ENCODE data around the gene TXNRD3.

TXNRD3 gene

GRCh38 chr3:126672340-126672739 lies 17.4 kb upstream of the TXNRD3 start:
- DNase-seq (ENCODE audit: low read depth), result no peak

DNA sequence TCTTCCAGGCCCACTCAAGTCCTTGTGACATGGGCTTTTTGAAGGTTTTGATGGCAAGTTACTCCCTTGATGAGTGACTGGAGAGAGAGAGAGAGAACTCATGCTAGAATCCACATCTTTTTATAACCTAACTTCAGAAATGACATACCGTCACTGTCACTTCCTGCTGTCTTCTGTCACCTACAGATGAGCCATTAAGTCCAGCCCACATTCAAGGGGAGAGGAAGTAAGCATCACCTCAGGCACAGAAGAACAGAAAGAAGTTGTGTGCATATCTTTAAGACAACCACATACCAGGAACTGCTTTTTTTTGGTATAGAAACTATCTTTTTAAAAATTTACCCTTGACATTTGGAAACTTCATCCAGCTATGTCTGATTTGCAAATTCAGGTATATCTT lies 16.6 kb upstream of the TXNRD3 start:
- no peak for DNase-seq (ENCODE audit: low read depth)

- DNase-seq (ENCODE audit: low read depth), result no peak
Observed at GRCh38 chr3:126668450-126669401, 13.8 kb upstream of the TXNRD3 start.

DNA sequence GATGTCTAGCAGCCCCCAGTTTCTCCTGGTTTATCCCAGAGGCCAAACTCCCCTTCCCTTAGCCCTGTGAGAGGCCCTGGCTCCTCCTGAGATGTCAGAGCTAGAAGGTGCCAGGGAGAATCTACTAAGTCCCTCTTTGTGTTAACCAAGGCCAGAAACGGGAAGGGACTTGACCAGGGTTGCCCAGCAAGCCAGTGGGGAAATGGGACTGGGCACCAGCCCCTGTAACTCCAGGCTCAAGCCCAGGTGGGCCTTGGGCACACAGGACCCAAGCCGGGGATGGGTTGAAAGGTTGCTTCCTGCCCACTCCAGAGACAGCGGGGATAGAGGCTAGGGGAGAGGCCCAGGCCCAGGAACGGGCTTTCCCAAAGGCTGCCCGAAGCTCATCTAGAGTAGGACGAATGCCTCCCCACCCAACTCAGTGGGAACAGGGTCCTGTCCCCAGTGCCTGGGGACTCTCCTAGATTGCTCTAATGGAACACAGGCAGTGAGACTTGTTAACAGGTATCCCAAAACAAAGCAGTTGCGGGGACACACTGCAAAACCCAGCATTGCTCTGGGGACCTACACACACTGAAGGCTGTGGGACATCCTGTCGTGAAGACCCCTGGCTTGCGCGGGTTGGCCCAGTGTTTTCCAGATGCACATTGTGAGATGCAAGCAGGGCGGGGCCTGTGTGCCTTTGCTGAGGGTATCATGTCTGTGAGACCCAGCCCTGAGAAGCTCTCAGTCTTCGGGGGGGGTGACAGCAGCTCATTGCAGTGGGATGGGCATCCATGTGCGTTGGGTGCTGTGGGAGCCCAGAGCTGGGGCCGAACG lies 12.9 kb upstream of the TXNRD3 start:
- no peak for DNase-seq (ENCODE audit: low read depth)

DNA sequence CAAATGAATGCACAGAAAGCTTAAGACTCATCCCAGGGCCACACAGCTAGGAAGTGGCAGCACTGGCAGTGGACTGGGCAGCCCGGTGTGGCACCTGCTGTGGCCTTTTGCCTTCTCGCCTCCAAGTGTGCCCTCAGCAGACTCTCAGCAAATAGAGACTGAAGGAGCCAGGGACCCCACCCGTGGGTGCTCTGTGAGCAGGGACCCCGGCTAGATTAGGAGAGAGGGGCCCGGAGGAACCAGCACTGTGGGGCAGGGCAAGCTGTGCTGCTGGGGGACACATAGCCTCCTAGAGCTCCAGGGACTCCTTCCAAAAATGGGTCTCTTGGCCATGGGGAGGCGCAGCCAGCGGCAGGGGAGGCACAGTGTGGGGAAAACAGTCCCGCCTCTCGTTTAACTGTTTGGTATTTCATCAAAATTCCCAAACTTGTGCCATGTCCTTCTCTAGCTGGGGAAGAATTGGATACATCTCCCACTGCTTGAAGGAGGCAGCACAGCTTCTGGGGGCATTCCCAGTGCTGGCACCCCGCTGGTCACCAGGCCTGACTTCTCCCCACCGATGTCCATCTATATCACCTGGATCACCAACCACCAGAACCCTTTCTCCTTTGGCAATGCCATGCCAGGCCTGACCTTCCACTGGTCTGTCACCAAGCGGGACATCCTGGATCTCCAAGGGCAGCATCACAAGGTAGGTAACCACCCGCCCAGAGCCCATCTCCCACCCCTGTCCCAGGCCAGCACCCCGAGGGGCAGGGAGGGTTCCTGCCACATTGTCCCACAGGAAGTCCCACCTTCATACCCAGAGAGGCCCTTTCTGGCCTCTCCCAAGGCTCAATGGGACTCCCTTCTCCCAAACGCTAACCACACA lies 12.0 kb upstream of the TXNRD3 start:
- DNase-seq (ENCODE audit: low read depth), result no peak

GRCh38 chr3:126665959-126666657 lies 11.2 kb upstream of the TXNRD3 start:
- no peak for DNase-seq (ENCODE audit: low read depth)

DNA sequence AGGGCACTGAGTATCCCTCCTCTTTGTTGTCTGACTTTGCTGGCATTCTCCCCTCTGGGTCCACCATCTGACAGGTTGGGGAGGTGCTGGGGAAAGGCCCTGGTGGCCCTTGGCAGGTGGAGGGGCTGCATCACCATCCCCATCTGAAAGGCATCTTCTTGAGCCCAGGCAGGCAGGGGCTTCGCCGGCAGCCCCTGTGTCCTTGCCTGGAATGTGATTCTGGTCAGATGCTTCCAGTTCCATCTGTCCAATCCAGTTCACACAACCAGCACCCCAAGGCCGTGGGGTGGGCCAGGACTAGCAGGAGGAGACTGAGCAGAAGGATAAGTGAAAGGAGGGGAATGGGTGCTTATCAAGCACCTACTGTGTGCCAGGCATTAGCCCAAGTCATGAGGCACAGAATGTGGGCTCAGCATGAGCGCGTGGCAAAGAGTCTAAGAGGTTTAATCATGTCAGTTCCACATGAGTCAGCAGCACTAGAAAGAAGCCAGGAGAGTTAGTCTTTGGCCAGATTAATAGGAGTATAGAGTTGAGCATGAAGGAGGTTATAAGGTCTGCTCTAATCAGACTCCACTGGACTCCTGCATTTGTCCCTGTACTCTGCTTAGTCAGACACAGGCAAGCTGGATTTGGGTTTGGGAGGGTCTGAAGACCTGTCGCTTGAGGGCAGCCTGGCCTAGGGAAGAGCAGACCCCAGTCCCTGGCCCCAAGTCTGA lies 10.5 kb upstream of the TXNRD3 start:
- DNase-seq (ENCODE audit: low read depth), result no peak

DNA sequence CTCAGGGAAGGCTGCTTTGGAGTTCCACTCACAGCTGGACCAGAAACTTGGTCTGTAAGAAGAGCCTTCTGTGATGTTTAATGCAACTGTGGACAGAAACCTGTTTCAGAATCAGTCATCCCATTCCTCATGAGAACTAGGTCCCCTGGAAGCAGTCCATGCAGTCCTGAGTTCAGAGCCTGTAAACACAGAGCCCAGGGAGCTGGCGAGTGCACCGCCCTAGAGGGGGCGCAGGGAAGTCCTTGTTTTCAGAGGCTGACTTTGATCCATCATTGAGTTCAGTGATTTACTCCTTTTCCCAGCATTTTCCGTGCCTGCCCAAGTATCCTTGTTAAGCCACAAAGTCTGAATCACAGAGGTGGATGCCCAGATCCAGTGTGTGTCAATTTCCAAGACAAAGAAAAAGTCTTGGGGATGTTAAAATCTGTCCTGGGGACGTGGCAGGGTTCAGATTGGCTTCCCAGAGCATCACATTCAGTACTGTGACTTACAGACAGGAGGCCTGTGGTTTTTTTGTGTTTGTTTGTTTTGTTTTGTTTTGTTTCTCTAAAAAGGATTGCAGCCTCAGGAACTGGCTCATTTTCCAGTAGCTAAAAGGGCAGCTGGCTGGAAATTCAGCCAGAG lies 9.8 kb upstream of the TXNRD3 start:
- DNase-seq (ENCODE audit: low read depth), result no peak

GRCh38 chr3:126663750-126664149 lies 8.8 kb upstream of the TXNRD3 start:
- DNase-seq (ENCODE audit: low read depth), result no peak

DNA sequence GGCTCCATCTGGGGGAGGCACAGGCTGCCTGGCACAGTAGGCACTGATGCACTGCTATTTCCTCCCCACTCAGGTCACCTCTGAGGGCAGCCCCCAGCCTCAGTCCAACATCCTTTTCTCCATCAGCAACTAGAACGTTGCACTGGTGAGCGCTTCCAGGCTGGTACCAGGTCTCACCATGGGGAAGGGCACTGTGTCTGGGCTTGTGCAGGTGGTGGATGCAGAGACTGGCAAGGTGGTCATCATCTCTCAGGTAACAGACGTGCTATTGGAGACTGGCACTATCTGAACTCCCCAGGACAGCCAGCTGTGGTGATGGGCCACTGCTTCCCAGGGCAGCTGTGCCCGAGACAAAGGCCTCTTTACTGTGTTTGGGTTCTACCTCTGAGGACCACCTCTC lies 8.3 kb upstream of the TXNRD3 start:
- DNase-seq (ENCODE audit: low read depth), result no peak

GRCh38 chr3:126661532-126662364 lies 6.8 kb upstream of the TXNRD3 start:
- DNase-seq (ENCODE audit: low read depth), result no peak

- no peak for DNase-seq (ENCODE audit: low read depth)
Observed at GRCh38 chr3:126659915-126660886, 5.3 kb upstream of the TXNRD3 start.

- no peak for DNase-seq (ENCODE audit: low read depth)
Observed at GRCh38 chr3:126658584-126658983, 3.7 kb upstream of the TXNRD3 start.

GRCh38 chr3:126657901-126658300 lies 3.0 kb upstream of the TXNRD3 start:
- no peak for DNase-seq (ENCODE audit: low read depth)

GRCh38 chr3:126656371-126657134 lies 1.6 kb upstream of the TXNRD3 start:
- DNase-seq (ENCODE audit: low read depth), result no peak

- DNase-seq (ENCODE audit: low read depth), result no peak
Observed at GRCh38 chr3:126655887-126656286, 963 bp upstream of the TXNRD3 start.

DNA sequence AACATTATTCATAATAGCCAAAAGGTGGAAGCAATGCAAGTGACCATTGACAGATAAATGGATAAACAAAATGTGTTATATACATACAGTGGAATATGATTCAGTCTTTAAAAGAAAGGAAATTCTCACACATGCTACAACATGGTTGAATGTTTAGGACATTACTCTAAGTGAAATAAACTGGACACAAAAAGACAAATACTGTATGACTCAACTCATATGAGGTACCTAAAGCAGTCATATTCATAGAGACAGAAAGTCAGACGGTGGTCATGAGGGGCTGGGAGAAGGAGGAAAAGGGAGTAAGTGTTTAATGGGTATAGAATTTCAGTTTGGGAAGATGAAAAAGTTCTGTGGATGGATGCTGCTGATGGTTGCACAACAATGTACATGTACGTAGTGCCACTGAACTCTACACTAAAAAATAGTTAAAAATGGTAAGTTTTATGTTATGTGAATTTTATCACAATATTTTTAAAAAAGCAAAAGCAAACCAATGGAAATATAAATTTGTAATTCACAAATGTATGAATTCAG lies 5.3 kb downstream of the TXNRD3 start:
- DNase-seq (ENCODE audit: low read depth), result no peak
